GM18861 (cell line): Measurements from ENCODE around the gene LANCL2.
"Not testable (repeated sequence)": the region's sequence is repeated elsewhere in the genome, so short reads cannot be mapped to it uniquely, and the experiment has no call there.

Experiments used
- ATAC-seq: cut with Tn5 transposase; IDR thresholded peaks from one replicate; pipeline ENCODE4 v1.9.1; 2021; ENCODE audit not compliant: unreplicated experiment

The LANCL2 gene

DNA sequence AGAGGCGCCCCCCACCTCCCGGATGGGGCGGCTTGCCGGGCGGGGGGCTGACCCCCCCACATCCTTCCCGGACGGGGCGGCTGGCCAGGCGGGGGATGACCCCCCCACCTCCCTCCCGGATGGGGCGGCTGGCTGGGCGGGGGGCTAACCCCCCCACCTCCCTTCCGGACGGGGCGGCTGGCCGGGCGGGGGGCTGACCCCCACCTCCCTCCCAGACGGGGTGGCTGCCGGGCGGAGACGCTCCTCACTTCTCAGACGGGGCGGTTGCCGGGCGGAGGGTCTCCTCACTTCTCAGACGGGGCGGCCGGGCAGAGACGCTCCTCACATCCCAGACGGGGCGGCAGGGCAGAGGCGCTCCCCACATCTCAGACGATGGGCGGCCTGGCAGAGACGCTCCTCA is 37.4 kb downstream of the LANCL2 start:
- not testable (repeated sequence) for ATAC-seq

DNA sequence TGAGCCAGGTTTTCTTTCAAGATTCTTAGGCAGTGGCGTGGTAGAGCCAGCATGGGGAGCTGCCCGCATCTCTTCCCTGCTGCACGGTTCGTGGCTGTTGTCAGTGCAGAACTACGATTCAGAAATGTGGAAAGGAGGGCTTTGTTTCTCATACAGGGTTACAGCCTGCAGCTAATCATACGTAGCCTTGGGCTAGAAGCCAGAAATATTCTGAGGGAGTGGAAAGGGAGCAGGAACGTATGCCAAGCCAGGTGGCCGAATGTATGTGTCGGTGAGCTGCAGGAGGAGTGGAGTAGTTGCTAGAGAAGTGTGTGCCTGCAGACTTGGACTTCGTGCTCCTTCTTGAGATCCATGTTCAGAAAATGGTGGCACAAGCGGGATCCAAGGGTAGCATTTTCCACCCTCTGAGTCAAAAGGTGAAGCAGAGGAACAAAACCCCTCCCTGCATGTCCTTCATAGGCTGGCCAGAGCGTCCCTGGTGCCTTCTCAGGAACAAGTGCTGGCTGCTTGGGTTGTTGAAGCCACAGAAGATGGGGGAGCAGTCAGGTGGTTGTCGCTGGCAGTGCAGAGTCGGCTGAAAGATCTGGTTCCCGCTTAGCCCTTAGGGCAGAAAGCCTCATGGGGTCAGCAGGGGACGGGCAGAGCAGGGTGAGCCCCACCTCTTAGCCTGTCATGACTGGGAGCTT is 40.9 kb downstream of the LANCL2 start:
- no peak for ATAC-seq

DNA sequence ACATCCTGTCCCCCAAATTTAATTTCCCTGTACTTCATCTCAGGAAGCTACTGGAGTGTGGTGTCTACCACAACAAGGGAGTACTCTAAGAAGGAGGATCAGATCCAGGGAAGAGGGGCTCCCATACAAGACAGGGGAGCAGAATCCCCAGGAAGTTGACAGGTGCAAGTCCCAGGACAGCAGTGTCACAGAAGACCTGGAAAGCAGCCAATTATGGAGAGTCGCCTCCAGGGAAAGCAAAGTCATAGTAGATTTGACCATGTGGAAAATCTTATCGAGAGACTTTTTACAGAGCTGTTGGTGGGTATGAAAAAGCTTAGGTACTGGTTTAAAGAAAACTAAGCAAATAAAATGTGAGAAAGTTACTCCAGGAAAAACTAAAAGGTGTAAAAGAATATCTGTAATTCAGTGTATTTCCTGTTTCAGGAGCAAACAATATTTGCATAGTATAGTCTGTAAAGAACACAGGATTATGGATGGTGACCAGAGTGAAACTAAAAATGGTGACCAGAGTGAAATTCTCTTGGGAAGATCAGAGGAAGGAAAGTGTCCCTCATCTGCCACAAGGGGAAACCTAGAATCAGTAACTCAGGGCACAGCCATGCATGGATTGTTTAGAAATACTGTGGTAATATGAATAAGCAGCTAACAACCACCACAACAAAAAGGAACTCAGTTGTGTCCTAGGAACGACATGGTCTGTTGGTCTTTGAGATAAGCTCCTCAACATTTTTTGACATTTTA is 44.5 kb downstream of the LANCL2 start:
- peak; percentile 46 for ATAC-seq

DNA sequence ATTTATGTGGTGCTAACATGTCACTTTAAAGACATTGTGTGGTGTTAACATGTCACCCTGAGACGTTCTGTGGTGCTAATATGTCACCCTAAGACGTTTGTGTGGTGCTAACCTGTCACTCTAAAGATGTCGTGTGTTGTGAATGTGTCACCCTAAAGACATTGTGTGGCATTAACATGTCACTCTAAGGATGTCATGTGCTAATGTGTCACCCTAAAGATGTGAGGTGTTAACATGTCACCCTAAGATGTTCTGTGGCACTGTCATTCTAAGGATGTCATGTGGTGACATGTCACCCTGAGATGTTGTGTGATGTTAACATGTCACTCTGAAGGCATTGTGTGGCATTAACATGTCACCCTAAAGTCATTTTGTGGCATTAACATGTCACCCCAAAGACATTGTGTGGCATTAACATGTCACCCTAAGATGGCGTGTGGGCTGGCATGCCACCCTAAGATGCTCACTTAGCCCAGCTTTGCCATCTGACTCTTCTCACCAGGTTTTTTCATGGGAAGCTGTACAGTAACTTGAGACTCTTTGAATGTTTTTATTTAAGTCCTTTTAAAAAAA is 45.6 kb downstream of the LANCL2 start:
- no peak for ATAC-seq

DNA sequence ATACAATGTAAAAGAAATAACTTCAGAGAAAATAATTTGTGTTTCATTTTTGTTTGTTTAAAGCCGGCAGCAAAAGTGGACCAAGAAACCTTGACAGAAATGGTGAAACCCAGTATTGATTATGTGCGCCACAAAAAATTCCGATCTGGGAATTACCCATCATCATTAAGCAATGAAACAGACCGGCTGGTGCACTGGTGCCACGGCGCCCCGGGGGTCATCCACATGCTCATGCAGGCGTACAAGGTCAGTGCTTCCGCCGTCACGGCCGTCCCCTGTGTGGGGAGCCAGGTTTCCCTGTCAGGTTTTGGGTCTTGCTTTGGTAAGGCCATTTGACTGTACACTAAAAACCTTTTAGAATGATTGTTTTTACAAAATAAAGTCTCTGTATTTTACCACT is 46.7 kb downstream of the LANCL2 start:
- no peak for ATAC-seq

DNA sequence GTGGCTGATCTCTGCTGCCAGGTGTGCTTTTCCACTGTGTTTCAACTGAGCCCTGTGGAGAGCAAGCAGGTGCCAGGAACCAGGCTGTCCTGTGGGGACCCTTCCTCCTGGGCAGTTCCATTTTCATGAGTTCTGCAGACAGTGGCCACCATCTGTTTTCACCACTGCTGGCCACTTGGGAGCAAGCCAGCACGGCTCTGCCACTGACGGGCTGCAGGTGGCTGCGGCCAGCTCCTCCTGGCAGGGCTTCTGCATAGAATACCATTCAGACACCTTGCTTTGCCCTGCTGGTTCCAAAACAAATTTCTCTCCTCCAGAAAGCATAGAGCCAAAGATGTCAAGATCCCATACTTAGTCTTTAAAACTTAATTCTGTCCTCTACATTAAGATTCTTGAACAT is 48.3 kb downstream of the LANCL2 start:
- ATAC-seq = no peak

DNA sequence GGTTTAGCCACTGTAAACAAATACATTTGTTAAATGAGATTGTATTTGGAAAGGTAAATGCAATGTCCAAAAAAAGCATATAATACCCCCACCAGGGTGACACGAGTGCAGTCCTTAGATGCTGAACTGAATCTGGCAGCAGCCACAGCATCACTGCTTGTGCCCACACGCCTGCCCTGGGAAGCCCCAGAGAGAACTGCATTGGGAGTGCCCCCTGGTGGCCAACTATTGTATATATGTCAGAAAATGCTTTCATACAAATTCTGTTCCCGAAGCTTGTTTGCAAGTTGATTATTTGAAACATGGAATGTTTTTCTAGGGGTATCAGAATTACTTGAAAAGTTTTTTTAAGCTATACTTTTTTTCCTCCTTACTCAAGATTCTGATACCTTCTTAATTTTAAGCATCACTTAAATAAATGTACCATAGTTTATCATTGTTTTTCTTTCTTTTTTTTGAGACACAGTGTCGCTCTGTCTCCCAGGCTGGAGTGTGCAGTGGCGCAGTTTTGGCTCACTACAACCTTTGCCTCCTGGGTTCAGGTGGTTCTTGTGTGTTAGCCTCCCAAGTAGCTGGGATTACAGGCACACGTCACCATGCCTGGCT is 50.1 kb downstream of the LANCL2 start:
- ATAC-seq = peak; percentile 82

DNA sequence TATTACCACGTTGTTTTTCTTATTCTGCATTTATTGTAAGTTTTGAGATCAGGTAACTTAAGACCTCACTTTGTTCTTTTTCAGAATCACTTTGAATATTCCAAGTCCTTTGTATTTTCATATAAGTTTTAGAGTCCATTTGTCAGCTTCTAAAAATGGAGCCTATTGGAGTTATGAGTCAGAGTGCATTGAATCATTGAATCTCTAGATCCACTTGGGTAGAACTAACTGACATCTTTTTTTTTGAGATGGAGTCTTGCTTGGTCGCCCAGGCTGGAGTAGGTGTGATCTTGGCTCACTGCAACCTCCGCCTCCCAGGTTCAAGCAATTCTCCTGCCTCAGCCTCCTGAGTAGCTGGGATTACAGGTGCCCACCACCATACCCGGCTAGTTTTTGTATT is 52.3 kb downstream of the LANCL2 start:
- not testable (repeated sequence) for ATAC-seq

DNA sequence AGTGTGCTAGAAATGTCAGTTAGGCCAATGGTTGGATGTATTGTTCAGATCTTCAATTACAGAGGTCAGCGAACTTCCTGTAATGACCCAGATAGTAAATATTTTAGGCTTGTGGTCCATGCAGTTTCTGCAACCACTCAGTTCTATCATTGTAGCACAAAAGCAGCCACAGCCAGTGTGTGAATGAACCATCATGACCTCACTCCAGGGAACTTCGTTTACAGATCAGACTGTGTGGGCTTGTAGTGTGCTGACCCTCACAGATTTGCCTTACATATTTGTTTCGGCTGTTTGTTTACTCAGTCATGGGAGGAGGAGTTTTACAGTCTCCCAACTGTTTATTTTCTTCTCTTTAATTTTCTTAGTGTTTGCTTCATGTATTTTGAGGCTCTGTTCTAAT is 55.4 kb downstream of the LANCL2 start:
- ATAC-seq = no peak

DNA sequence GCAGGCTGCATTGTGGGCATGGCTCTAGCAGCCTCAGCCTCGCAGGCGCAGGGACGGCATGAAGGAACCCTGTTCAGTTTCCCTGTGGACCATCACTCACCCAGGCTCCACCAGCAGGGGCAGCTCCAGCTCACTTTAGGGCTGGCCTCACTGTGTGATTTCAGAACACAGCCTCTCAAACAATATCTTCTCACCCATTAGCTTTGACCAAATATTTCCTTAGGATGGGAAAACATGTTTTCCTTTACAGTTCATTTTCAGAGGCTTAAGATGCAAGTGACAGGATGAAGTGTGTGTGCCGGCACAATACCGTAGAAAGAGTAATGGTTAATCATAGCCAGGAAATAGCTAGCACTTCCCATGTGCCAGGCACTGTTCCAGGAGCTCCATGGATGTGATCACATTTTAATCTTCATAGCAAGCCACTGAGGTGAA is 58.2 kb downstream of the LANCL2 start:
- no peak for ATAC-seq

DNA sequence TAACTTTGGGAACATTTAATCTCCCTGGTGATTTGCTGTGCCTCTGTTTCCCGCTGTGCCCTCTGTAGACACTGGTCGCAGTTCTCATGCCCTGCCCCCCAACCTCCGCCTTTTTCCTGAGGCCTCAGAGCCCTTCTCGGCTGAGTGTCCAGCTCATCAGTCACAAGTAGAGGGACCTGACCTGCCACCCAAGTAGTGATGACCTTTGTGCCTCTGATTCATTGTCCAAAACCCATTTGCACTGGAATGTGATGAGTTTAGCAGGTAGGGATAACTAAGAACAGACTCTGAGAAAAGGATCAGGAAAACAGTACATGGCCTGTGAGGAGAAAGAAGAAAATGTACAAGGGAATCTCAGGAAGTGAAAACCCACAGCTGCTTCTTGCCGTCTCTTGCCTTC is 58.8 kb downstream of the LANCL2 start:
- no peak for ATAC-seq

DNA sequence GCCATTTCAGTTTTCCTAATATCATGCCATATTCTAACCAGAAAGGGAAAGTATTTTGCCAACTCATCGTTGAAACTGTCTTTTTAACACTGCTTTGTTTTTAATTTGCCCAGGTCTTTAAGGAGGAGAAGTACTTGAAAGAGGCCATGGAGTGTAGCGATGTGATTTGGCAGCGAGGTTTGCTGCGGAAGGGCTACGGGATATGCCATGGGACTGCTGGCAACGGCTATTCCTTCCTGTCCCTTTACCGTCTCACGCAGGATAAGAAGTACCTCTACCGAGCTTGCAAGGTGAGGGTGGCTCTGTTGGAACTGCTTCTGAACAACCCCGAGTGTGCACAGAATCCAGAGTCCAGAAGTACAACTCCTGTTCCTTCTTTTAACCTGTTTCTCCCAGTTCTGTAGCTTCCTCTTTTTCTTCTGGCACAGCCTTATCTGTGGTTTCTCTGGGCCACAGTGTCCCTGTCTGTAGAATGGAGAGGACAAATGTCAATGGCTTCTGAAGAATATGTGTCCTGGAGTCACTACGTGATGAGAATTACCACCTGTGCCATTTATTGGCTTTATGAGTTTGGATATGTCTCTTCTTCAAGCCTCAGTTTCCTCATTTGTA is 60.1 kb downstream of the LANCL2 start:
- no peak for ATAC-seq

DNA sequence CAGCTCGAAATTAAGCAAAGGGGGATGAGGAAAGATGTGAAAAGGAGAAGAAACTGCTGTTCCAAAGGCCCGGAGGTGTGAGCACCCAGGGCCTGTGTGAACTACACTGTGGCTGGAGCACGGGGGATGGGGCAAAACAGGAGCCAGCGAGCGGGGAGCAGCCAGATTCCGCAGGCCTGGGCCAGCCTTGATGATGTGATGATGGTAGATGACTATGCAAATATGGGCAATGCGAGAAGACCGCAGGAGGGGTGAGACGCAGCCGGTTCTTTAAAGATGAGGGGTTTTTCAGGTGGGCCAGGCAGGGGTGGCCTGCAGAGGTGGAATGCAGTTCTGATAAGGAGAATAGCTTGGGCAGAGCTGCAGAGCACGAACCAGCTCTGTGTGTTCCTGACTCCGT is 61.5 kb downstream of the LANCL2 start:
- no peak for ATAC-seq

DNA sequence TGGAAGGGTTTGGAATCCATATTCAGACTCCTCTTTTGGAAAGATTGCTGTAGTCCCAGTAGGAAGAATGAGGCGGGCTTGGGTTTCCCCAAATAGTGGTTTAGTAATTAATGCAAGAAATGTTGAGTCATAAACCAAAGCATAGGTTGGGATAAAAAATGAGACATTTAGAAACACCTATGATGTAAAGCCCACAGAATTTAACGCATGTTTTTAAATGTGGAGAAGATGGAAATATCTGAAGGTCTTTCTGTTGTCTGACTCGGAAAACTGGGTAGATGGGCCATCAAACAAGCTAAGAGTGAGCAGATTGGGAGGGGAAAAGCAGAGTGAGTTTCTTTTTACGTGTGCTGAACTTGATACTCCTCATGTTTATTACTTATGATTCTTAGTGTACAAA is 62.2 kb downstream of the LANCL2 start:
- no peak for ATAC-seq

DNA sequence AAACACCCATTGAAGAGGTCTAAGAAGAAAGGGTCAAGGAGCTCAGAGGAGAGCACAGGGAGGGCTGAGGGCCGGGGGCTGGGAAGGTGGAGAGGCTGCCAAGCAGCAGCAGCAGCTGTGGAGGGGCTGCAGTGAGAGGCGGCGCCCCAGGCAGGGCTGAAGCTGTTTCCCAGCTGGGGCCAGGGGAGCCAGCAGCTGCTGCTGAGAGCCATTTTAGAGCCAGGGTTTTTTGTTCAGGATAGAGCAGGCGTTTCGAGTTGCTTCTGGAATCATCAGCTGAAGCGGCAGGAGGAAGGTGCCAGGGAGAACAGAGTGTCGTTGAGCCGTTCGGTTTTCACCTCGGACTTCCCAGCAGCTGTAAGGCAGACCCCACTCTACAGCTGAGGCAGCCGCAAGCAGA is 62.7 kb downstream of the LANCL2 start:
- ATAC-seq = no peak

DNA sequence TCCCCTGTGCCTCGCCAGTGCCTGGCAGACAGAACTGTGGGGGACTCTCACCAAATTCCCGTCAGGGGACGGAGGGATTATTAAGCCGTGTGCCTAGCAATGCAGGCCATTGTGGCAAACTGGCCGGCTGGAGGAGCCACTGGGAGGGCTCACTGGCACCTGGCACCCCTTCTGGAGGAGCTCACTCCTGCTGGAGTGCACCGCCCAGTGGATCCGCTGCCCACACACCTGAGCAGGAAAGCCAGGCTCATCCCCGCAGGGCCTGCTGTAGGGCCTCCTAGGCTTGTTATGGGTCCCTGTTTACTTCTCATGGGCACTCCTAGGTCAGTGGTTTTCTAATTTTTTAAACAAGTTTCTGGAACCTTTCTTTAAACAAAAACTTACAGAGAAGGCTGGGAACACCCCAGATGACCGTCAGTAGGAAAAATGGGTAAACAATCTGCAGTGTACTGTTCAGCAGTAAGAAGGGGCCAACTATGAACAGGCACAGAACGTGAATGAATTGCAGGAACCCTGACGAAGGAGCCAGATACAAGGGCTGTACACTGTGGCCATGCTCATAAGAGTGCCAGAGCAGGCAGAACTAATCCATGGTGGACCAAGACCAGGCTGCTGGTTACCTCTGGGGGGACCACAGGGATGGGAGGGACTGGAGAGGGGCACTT is 64.8 kb downstream of the LANCL2 start:
- ATAC-seq = no peak

DNA sequence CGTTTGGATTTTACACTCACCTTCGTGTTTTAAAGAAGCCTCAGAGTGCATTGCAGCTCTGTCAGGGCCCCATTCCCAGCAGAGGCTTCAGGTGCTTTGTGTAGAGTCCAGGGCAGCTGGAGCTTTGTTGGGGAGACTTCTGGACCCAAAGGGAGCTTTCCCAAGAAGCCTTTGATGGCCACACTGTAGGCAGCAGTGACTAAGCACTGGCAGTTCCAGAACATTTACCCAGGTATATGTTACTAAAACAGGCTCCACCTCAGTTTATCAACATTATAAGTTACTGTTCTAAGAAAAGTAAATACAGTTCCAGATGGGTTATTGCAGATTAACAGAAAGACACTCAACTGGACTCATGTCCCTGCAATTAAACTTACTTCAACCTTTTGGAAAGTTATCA is 66.8 kb downstream of the LANCL2 start:
- no peak for ATAC-seq

DNA sequence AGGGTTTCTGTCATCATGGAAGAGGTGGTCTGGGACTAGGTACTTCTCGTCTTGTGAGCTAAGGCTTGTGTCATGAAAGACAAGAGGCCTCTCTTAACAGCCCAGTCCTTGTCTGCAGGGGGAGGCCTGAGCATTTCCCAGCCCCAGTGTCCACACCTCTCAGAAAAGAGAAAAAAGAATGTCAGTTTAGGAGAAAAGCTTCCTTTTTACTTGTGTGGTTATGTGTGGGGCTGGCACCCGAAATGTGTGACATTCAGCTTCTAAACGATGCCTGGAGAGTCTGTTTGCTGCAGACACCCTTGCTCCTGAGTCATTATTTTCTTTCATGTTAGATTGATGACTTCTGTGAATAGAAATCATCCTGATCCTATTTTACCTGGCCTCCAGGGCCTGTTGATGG is 67.4 kb downstream of the LANCL2 start:
- no peak for ATAC-seq

DNA sequence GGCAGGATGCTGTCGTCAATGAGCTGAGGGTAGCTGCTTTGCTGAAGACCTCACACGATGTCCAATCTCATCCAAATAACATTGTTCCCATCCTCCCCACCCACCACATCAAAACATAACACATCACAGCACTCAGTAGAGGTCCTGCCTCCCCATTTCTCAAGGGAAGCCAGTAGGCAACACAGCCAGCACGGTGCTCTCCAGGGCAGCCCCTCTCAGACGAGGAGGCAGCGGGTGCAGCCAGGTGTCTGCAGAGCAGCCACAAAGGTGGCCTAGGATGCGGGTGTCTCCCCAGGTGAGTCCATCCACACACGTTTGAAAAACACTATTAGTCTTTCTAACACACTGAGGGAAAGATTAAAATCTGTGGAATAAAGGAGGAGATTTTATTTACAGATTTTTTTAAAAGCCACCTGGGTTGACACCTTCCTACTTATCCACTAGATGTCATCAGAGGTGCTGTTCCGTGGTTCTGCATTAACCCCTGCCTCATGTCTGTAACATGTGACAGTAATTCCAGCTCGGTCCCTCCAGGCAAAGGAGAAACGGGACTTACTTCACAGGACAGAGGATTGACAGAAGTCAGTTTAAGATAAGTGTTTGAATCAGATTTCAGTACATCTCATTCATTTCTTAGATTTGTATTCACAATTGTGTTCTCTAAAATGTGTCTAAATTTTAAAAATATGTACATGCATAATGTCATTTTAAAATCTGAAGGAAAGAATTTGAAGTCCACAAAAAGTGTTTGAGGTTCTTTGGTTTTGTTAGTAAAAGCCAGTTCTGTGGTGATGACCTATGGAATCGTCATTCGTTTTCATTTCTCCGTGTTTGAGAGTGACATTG is 68.0 kb downstream of the LANCL2 start:
- peak; percentile 68 for ATAC-seq

DNA sequence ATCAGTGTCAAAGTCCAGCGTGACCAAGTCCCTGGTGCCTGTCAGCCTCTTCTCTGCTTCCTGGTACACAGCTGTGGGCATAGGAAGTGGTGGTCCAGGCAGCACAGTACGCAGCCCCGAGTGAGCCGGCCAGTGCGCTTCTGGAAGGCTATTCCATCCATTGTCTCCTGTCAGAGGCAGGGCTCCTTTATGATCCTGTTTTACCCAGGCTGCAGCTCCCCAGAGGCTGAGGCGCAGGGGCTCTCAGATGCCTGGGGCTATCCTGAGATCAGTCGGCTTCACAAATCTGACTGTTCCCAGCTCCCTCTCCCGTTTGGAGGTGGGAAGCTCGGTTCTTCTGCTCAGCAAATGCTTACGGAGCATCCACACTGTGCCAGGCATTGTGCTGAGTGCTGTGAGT is 70.3 kb downstream of the LANCL2 start:
- ATAC-seq = no peak
